PFSK-1 (cell line): ENCODE data around the gene NOP56.

ENCODE experiments used
- FOXP2 ChIP-seq: optimal IDR thresholded peaks from 2 replicates; pipeline ENCODE3; 2011; ENCODE audit warnings: borderline replicate concordance, control low read depth, inconsistent platforms; ENCODE audit not compliant: insufficient read depth; ENCODE audit errors: extremely low read length, extremely low read depth
- POLR2AphosphoS5 ChIP-seq: IDR thresholded peaks from 2 replicates; pipeline ENCODE4 v1.6.1; 2012; ENCODE audit warnings: low read depth, mild to moderate bottlenecking, control low read depth, low read length, moderate library complexity
- SIN3A ChIP-seq: IDR thresholded peaks from 2 replicates; pipeline ENCODE4 v1.6.1; 2012; ENCODE audit warnings: mild to moderate bottlenecking, low read length, moderate library complexity, borderline replicate concordance; ENCODE audit not compliant: insufficient read depth
- TAF1 ChIP-seq: IDR thresholded peaks from 2 replicates; pipeline ENCODE4 v1.6.1; 2012; ENCODE audit warnings: low read length, control low read depth, borderline replicate concordance; ENCODE audit not compliant: insufficient read depth
- TF ChIP-seq, protein P1 (sequence below), 2 experiments: IDR thresholded peaks; 2 replicates each; pipeline versions ENCODE4 v1.6.1 to v1.8.0; 2011 to 2012; ENCODE audit warnings: low read depth in 2 of 2, low read length in 2 of 2, control low read depth in 1 of 2, inconsistent platforms in 1 of 2, mild to moderate bottlenecking in 1 of 2, moderate library complexity in 1 of 2; ENCODE audit not compliant: insufficient read depth in 1 of 2

The NOP56 gene

DNA sequence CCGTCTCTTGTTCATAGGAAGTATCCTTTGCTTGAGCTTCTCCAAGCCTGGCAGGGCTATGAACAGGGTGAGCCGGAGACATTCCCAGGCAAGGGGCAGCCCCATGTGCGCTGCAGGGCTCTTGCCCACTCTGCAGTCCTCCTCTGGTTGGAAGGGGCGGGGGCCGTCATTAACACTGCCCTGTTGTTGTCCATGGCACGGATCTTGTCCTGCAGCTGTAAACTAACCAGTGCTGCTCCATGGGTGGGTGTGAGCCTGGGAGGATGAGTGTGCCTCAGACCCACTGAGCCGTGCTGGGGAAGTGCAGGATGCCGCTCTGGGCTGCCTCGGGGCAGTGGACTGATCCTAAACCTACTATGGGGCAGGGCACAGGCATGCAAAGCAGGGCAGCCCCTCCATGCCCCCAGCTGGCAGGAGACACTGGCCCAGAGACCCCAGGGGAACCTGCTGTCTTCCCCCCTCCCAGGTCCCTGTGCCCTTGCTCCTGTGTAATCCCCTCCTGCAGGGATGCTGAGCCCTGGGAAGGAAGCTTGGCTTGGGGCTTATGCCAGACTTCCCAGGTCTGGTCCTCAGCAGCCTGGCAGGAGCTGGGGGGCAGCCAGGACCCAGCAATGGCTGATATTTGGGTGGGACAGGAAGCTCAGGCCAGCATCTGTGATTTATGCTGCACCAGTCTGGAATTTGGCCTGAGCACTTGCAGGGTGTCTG is 48.6 kb downstream of the NOP56 start:
- TF ChIP-seq FOXP2: no peak
- TF ChIP-seq TAF1: no peak
- TF ChIP-seq SIN3A: no peak

DNA sequence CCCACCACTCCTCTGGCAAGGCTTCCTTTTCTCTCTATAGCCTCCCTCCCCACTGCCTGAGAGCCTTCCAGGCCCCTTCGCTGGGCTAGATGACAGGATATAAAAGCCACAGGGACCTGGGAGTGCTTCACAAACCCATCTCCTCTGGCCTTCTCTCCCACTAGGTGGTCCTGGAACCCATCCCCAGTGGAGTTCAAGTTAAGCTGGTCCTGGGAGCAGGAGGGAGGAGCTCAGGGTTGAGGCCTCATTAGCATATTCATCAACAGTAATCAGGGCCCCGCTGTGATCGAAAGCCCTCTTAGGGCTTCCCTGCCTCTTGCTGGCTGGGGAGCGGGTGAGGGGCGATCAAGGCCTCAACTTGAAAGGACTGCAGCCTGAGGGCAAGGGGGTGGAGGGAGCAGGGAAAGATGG is 49.2 kb downstream of the NOP56 start:
- TF ChIP-seq SIN3A: no peak
- no peak for TF ChIP-seq TAF1
- TF ChIP-seq POLR2AphosphoS5: no peak
- TF ChIP-seq, protein P1, sequence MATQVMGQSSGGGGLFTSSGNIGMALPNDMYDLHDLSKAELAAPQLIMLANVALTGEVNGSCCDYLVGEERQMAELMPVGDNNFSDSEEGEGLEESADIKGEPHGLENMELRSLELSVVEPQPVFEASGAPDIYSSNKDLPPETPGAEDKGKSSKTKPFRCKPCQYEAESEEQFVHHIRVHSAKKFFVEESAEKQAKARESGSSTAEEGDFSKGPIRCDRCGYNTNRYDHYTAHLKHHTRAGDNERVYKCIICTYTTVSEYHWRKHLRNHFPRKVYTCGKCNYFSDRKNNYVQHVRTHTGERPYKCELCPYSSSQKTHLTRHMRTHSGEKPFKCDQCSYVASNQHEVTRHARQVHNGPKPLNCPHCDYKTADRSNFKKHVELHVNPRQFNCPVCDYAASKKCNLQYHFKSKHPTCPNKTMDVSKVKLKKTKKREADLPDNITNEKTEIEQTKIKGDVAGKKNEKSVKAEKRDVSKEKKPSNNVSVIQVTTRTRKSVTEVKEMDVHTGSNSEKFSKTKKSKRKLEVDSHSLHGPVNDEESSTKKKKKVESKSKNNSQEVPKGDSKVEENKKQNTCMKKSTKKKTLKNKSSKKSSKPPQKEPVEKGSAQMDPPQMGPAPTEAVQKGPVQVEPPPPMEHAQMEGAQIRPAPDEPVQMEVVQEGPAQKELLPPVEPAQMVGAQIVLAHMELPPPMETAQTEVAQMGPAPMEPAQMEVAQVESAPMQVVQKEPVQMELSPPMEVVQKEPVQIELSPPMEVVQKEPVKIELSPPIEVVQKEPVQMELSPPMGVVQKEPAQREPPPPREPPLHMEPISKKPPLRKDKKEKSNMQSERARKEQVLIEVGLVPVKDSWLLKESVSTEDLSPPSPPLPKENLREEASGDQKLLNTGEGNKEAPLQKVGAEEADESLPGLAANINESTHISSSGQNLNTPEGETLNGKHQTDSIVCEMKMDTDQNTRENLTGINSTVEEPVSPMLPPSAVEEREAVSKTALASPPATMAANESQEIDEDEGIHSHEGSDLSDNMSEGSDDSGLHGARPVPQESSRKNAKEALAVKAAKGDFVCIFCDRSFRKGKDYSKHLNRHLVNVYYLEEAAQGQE (IDR thresholded peaks at IDR 0.05; ENCODE audit: insufficient read depth in 1 of 2, low read depth in 2 of 2, low read length in 2 of 2): no peak
- no peak for TF ChIP-seq FOXP2

DNA sequence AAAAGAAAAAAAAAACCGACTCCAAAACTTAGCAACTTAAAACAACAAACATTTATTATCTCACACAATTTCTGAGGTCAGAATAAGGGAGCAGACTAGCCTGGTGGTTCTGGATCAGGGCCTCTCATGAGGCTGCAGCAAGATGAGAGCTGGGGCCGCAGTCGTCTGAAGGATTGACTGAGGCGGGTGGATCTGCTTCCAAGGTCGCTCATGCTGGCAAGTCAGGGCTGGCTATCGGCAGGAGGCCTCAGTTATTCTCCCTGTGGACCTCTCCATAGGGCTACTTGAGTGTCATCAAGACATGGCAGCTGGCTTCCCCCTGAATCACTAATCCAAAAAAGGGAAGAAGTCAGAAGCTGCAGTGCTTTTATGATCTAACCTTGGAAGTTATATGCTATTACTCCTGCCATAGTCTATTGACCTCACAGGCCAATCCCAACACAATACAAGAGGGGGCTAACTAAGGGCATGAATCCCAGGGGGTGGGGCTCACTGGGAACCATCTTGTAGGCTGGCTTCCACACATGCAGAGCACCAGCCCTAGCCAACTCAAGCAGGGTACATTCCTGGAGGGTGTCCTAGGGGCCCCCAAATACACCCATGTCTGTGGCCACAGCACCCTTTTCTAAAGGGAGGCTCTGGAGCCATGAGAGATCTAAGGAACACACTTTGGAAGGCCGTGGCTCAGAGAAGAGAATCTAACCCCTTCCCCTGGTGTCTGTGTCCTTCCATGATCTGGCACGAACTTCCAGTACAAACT is 51.5 kb downstream of the NOP56 start:
- TF ChIP-seq, protein P1 (IDR thresholded peaks at IDR 0.05; ENCODE audit: insufficient read depth in 1 of 2, low read depth in 2 of 2, low read length in 2 of 2): no peak
- TF ChIP-seq SIN3A: no peak

DNA sequence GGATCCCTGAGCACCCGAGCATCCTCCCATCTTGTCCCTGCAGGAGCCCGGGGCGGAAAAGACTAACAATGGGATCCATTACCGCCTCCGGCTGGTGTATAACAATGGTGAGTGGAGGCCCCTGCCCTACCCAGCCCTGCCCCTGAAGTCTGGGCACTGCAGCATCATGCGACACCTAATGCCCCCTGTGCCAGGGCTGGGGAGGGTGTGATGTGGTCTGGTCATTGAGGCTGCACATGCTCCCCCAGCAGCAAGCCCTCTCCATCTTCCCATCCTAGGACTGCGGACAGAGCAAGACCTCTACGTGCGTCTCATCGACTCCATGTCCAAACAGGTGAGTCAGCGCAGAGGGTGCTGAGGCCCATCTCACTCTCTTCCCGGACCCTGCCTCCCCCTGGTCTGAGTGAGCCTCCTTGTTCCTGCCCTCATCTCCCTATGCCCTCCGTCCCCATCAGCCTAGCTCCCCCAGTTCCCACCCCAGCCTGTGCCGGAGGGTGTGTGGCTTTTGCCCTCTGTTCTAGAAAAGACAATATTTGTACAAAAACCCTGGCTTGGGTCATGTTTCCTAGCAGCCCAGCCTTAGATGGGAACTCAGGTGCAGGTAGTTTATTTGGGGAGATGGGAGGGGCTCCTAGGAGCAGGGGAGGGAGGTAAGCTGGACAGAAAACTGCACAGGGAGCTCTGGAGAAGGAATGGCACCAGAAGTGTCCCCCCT is 53.7 kb downstream of the NOP56 start:
- TF ChIP-seq POLR2AphosphoS5 (no peak), SIN3A (no peak), TAF1 (no peak), FOXP2 (no peak)
- TF ChIP-seq, protein P1 (IDR thresholded peaks at IDR 0.05; ENCODE audit: insufficient read depth in 1 of 2, low read depth in 2 of 2, low read length in 2 of 2): no peak

DNA sequence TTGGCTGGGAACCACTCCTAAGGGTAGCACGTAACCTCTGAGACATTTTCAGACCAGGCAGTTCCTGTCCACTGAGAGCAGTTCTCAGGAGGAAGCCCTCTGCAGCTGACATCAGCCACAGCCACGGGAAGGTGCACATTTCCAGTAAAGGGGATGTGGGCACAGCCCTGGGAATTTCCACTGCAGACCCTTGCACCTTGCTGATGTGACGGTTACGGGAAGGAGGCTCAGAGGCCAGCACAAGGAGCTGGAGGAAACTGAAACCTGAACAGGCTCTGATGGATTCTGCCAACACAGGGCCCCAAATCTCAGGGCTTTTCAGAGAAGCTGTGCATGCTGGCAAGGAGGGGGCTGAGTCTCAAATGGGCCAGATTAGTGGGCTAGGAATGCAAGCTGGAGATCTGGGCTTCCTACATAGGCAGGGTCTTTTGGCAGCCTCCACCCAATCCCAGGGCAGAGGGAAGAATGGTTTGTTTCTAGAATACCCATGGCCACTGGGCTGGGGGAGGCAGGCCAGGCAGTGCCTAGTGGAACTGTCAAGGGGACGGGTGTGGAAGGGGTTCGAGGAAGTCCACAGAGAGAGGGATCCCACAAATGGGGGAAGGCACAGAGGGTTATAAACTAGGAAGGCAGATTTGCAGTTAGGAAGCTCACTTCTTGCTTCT is 54.4 kb downstream of the NOP56 start:
- TF ChIP-seq POLR2AphosphoS5: no peak
- TF ChIP-seq FOXP2: no peak
- no peak for TF ChIP-seq TAF1
- TF ChIP-seq, protein P1 (IDR thresholded peaks at IDR 0.05; ENCODE audit: insufficient read depth in 1 of 2, low read depth in 2 of 2, low read length in 2 of 2): no peak
- TF ChIP-seq SIN3A: no peak
